Body of pancreas (tissue), 4 donors: Measurements from ENCODE around the gene PARP4. TPM values are rescaled to one million over a fixed set of nuclear protein-coding genes. Genes with fewer than 3 reads are reported as not detected.
"Not testable (repeated sequence)": the region's sequence is repeated elsewhere in the genome, so short reads cannot be mapped to it uniquely, and the experiment has no call there.

Experiments
- ATAC-seq: fragments of 150-250 bp; one replicate; pipeline ENCODE4 v1.9.1; 2016
- DNase-seq, 4 donors: peaks; one replicate each; pipeline ENCODE4 v3.0.0-alpha.2; 2019
- H3K27ac ChIP-seq, 4 donors: fragments of 200-600 bp; sonication (generic); 1 replicate in 3 of 4; 2 replicates in 1 of 4; pipeline versions ENCODE4 v1.5.1 to v1.6.1; 2016 to 2019; ENCODE audit warnings: mild to moderate bottlenecking in 1 of 4, mixed read lengths in 1 of 4, moderate library complexity in 1 of 4
- H3K27me3 ChIP-seq, 2 donors: fragments of 200-600 bp; sonication (generic); one replicate each; pipeline ENCODE4 v1.6.0; 2016; ENCODE audit warnings: mild to moderate bottlenecking in 1 of 2
- H3K36me3 ChIP-seq, 2 donors: fragments of 200-600 bp; sonication (generic); replicated peaks in 1 of 2; 2 replicates each; pipeline ENCODE4 v1.5.1; 2016; ENCODE audit warnings: low read depth in 2 of 2; ENCODE audit not compliant: insufficient read depth in 1 of 2
- H3K4me1 ChIP-seq: fragments of 200-600 bp; sonication (generic); one replicate; pipeline ENCODE4 v1.6.0; 2016
- H3K4me3 ChIP-seq, 2 donors: fragments of 200-600 bp; sonication (generic); 1 replicate in 1 of 2; 2 replicates in 1 of 2; pipeline ENCODE4 v1.5.1; 2016 to 2019
- H3K9me3 ChIP-seq, 3 donors: fragments of 200-600 bp; sonication (generic); 1 replicate in 2 of 3; 2 replicates in 1 of 3; pipeline ENCODE4 v1.5.1; 2016
- CTCF ChIP-seq, 7 experiments: fragments of 450-650 bp in 4 of 7; fragments of 200-600 bp in 3 of 7; sonication (generic) in 3 of 7; IDR thresholded peaks; one replicate each; pipeline ENCODE4 v1.5.1; 2016 to 2019; ENCODE audit warnings: antibody characterized with exemption in 7 of 7
- POLR2A ChIP-seq, 3 donors: fragments of 450-650 bp; IDR thresholded peaks; one replicate each; pipeline ENCODE4 v1.6.1; 2016; ENCODE audit warnings: antibody characterized with exemption in 3 of 3, mild to moderate bottlenecking in 2 of 3
- WGBS, 2 donors: methylation state at CpG; one replicate each; pipeline ENCODE4 v1.1.5; 2017; 5-methylcytosine and 5-hydroxymethylcytosine counted together
- intact Hi-C: fragments of 100-400 bp; cut with DNase I; formaldehyde crosslinking; loops from one replicate; pipeline ENCODE4 v1.15.1; 2023
- total RNA-seq, 2 donors: library from RNA; depleted of rRNA; stranded (reverse); fragments of >200 nt; gene quantifications; one replicate each; pipeline ENCODE4 v1.1.0, GENCODE V29; 2016

The PARP4 gene
- total RNA-seq, 2 donors from 2014 or later, result 30.0 to 32.7 TPM

- DNase-seq (no peak), ATAC-seq (no peak)
- 64 to 74% methylated on average over 8 to 14 of the region's 14 CpGs for WGBS, 2 donors
- H3K9me3 ChIP-seq, result no peaks in the 10 kb centered on the region
- no peak overlapping the region for H3K27ac ChIP-seq
- H3K4me3 ChIP-seq, result no peak overlapping the region
- H3K36me3 ChIP-seq, result no peaks in the 10 kb centered on the region
- no peak for TF ChIP-seq CTCF (IDR thresholded peaks at IDR 0.05)
- no peak for TF ChIP-seq POLR2A (IDR thresholded peaks at IDR 0.05)
- intact Hi-C loops, result no loop called here
- H3K27me3 ChIP-seq, result no peaks in the 10 kb centered on the region
- H3K4me1 ChIP-seq, result no peaks in the 10 kb centered on the region
Observed at GRCh38 chr13:24381541-24382265, 130.9 kb downstream of the PARP4 start.

- H3K27ac ChIP-seq, DNase-seq, H3K36me3 ChIP-seq, H3K4me3 ChIP-seq, ATAC-seq, intact Hi-C loops, H3K4me1 ChIP-seq, H3K27me3 ChIP-seq, H3K9me3 ChIP-seq: not testable (repeated sequence)
Observed at GRCh38 chr13:24380881-24381280, 131.7 kb downstream of the PARP4 start.

GRCh38 chr13:24380227-24380626 is 132.4 kb downstream of the PARP4 start:
- H3K4me1 ChIP-seq, DNase-seq, H3K9me3 ChIP-seq, H3K36me3 ChIP-seq, H3K27me3 ChIP-seq, intact Hi-C loops, H3K4me3 ChIP-seq, H3K27ac ChIP-seq, ATAC-seq: not testable (repeated sequence)
- 52 to 60% methylated on average over 3 of the region's 3 CpGs for WGBS, 2 donors

GRCh38 chr13:24371273-24371672 is 141.3 kb downstream of the PARP4 start:
- intact Hi-C loops, result not testable (repeated sequence)

More at GRCh38 chr13:24371273-24371672, 141.3 kb downstream of the PARP4 start:
- not testable (repeated sequence) for H3K9me3 ChIP-seq, H3K4me1 ChIP-seq, H3K27ac ChIP-seq, H3K36me3 ChIP-seq, ATAC-seq, DNase-seq, H3K4me3 ChIP-seq, H3K27me3 ChIP-seq
- 74% methylated on average over 9 of the region's 9 CpGs for WGBS, 2 donors

Other genes with a start within 250 kb of the PARP4 start
- gene C1QTNF9, start 203.2 kb downstream of the PARP4 start, total RNA-seq, result 1 to 10 TPM in 1 of 2 donors, under 1 TPM in 1; 0.78 to 4.3 TPM
- gene ATP12A, start 167.6 kb upstream of the PARP4 start, total RNA-seq, result under 1 TPM; under 0.01 to 0.26 TPM